Limb (tissue), 2 donors: ENCODE results near the gene CYREN.
A peak's percentile ranks its signal among the peaks of the same experiment; 100 is the strongest.
"Not testable (repeated sequence)": the region's sequence is repeated elsewhere in the genome, so short reads cannot be mapped to it uniquely, and the experiment has no call there.

ENCODE experiments used
- DNase-seq, 2 donors: peaks; one replicate each; pipeline ENCODE4 v3.0.0-alpha.2; 2016; ENCODE audit errors: extremely low spot score in 2 of 2

Gene CYREN

GRCh38 chr7:135179321-135179925, 8.9 kb upstream of the CYREN start:
- DNase-seq: peak in 1 of 2 donors; percentile 12

GRCh38 chr7:135178364-135178763, 7.9 kb upstream of the CYREN start:
- DNase-seq: peak in 1 of 2 donors; percentile 9

- peak in 1 of 2 donors; percentile 16 for DNase-seq
Measured at GRCh38 chr7:135177028-135177696, 6.7 kb upstream of the CYREN start.

GRCh38 chr7:135175931-135176330, 5.4 kb upstream of the CYREN start:
- DNase-seq: peak in 1 of 2 donors; percentile 7

GRCh38 chr7:135174941-135175340, 4.4 kb upstream of the CYREN start:
- DNase-seq: no peak

- peak in 1 of 2 donors; percentile 5 for DNase-seq
Measured at GRCh38 chr7:135173916-135174315, 3.4 kb upstream of the CYREN start.

GRCh38 chr7:135171581-135172291, 1.2 kb upstream of the CYREN start:
- DNase-seq: peak in 1 of 2 donors; percentile 53

GRCh38 chr7:135170998-135171481, 533 bp upstream of the CYREN start:
- not testable (repeated sequence) for DNase-seq

GRCh38 chr7:135169964-135170273, 588 bp downstream of the CYREN start:
- DNase-seq: no peak

GRCh38 chr7:135169141-135169963, 1.2 kb downstream of the CYREN start:
- no peak for DNase-seq

- no peak for DNase-seq
Measured at GRCh38 chr7:135168489-135169140, 1.9 kb downstream of the CYREN start.

- no peak for DNase-seq
Measured at GRCh38 chr7:135168001-135168400, 2.5 kb downstream of the CYREN start.

GRCh38 chr7:135167365-135167917, 3.1 kb downstream of the CYREN start:
- no peak for DNase-seq

- DNase-seq: no peak
Measured at GRCh38 chr7:135166338-135166990, 4.0 kb downstream of the CYREN start.

- no peak for DNase-seq
Measured at GRCh38 chr7:135165862-135166261, 4.6 kb downstream of the CYREN start.

- DNase-seq: no peak
Measured at GRCh38 chr7:135164357-135165061, 6.0 kb downstream of the CYREN start.

GRCh38 chr7:135162382-135163001, 8.0 kb downstream of the CYREN start:
- DNase-seq: no peak

- no peak for DNase-seq
Measured at GRCh38 chr7:135161669-135162068, 8.8 kb downstream of the CYREN start.
